HUDEP-2 (cell line): ENCODE results near the gene DIPK1C.

ENCODE experiments used
- DNase-seq, 76 experiments: peaks; one replicate each; lab custom pipeline; 2025; ENCODE audit not compliant: unreplicated experiment in 76 of 76; lab: John Stamatoyannopoulos, UW

DIPK1C gene

GRCh38 chr18:74395006-74395405 is 62.1 kb downstream of the DIPK1C start:
- DNase-seq, result no peak

GRCh38 chr18:74392323-74392722 is 64.8 kb downstream of the DIPK1C start:
- DNase-seq, result no peak

- DNase-seq, result no peak
These were observed 66.2 kb downstream of the DIPK1C start for GRCh38 chr18:74390900-74391299.

- no peak for DNase-seq
These were observed 67.1 kb downstream of the DIPK1C start for GRCh38 chr18:74389991-74390390.

- no peak for DNase-seq
These were observed 67.8 kb downstream of the DIPK1C start for GRCh38 chr18:74389171-74389927.

- DNase-seq, result no peak
These were observed 68.9 kb downstream of the DIPK1C start for GRCh38 chr18:74388227-74388626.

GRCh38 chr18:74387383-74387782 is 69.7 kb downstream of the DIPK1C start:
- no peak for DNase-seq
